Cardiac muscle cell (in vitro differentiated cells and primary cell): ENCODE data around the gene ZC3H8. TPM values are rescaled to one million over a fixed set of nuclear protein-coding genes. Genes with fewer than 3 reads are reported as not detected.

Source experiments
- DNase-seq, 2 donors: peaks; one replicate each; pipeline versions ENCODE4 v3.0.0 to v3.0.0-alpha.2; 2010 to 2017; ENCODE audit warnings: low read depth in 1 of 2, low spot score in 1 of 2
- H3K27ac ChIP-seq: fragments of 200-600 bp; sonication (generic); 2 replicates; pipeline ENCODE4 v1.5.1; 2016
- H3K27me3 ChIP-seq: fragments of 200-600 bp; sonication (generic); 2 replicates; pipeline ENCODE4 v1.6.0; 2016; ENCODE audit warnings: control low read depth
- H3K36me3 ChIP-seq: fragments of 200-600 bp; sonication (generic); 2 replicates; pipeline ENCODE4 v1.5.1; 2016; ENCODE audit warnings: control low read depth
- H3K4me1 ChIP-seq: fragments of 200-600 bp; sonication (generic); 2 replicates; pipeline ENCODE4 v1.8.1; 2017; ENCODE audit warnings: low read depth, mild to moderate bottlenecking, mixed run types
- H3K4me3 ChIP-seq: fragments of 200-600 bp; sonication (generic); 2 replicates; pipeline ENCODE4 v1.5.1; 2016; ENCODE audit warnings: mild to moderate bottlenecking
- H3K9me3 ChIP-seq: fragments of 200-600 bp; sonication (generic); 2 replicates; pipeline ENCODE4 v1.5.1; 2017; ENCODE audit warnings: low read depth, mild to moderate bottlenecking, control low read depth
- polyA plus RNA-seq: library from polyadenylated mRNA; unstranded; fragments of >200 nt; fragmentation: Nextera tagmentation; extraction: Ambion mirVana; gene quantifications from 2 replicates; pipeline ENCODE4 v1.2.1, GENCODE V29; 2016
- total RNA-seq: library from RNA; depleted of rRNA; stranded (reverse); fragments of >200 nt; gene quantifications from 2 replicates; pipeline ENCODE4 v1.2.3, GENCODE V29; 2016
- TF ChIP-seq, protein P1 (sequence below): IDR thresholded peaks from 2 replicates; pipeline ENCODE4 v1.5.1; 2012; ENCODE audit warnings: low read depth, mild to moderate bottlenecking, low read length

The ZC3H8 gene
- total and polyA plus RNA-seq, 2 experiments from 2014 or later, result 12.1 to 14.1 TPM

DNA sequence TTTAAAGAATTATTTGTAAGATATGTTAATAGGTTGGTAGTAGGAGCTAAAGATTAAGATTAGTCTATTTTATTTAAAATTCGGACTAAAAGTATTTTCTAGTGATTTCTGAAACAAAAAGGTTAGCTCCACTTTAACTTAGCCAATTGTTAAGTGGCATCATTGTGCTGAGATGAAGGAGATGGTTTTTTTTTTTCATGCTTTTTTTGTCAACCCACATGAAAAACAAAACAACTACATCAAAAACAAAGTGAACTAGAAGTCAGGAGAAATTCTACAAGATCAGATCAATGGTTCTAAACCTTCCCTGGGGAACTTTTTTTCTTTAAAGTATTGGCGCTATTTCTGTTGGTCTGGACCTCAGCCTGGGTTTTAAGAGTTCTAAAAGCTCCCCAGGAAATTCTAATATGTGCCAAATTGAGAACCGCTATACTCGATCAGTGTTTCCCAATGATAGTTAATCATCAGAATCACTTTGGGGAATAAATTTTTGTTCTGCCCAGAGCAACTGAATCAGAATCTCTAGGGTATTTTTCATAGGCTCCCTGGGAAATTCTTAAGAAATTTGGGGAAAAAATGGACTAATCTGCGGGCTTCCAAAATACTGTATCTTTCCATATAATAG, 22.9 kb upstream of the ZC3H8 start:
- Histone ChIP-seq H3K9me3 (no peaks in the 10 kb centered on the region), H3K27ac (no peak overlapping the region), H3K4me3 (no peak overlapping the region), H3K4me1 (peaks cover 5% of the 10 kb centered on the region), H3K27me3 (no peaks in the 10 kb centered on the region), H3K36me3 (no peaks in the 10 kb centered on the region)
- TF ChIP-seq, protein P1, sequence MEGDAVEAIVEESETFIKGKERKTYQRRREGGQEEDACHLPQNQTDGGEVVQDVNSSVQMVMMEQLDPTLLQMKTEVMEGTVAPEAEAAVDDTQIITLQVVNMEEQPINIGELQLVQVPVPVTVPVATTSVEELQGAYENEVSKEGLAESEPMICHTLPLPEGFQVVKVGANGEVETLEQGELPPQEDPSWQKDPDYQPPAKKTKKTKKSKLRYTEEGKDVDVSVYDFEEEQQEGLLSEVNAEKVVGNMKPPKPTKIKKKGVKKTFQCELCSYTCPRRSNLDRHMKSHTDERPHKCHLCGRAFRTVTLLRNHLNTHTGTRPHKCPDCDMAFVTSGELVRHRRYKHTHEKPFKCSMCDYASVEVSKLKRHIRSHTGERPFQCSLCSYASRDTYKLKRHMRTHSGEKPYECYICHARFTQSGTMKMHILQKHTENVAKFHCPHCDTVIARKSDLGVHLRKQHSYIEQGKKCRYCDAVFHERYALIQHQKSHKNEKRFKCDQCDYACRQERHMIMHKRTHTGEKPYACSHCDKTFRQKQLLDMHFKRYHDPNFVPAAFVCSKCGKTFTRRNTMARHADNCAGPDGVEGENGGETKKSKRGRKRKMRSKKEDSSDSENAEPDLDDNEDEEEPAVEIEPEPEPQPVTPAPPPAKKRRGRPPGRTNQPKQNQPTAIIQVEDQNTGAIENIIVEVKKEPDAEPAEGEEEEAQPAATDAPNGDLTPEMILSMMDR, result no peak
- no peak for DNase-seq

DNA sequence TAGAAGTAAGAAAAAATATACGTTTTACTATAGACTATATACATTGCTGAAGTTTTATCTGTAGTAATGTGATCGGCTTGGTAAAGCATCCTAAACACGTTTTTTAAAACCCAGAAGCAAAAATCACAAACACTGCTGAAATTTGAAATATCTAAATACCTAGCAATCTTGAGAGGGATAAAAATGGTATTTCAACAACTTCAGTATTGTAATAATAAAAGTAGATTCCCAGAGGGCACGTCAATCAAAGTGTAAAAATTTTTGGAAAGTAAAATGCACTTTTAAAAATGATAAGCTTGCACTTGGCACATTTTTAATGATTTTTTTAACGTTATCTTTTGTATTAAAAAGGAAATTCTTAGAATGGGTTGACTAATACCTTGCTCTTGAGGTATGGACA, 22.1 kb upstream of the ZC3H8 start:
- DNase-seq, result no peak
- H3K9me3 ChIP-seq, result no peaks in the 10 kb centered on the region
- no peaks in the 10 kb centered on the region for H3K4me1 ChIP-seq
- TF ChIP-seq, protein P1, result no peak
- no peaks in the 10 kb centered on the region for H3K36me3 ChIP-seq
- peak overlapping the region; percentile 52 for H3K4me3 ChIP-seq
- H3K27me3 ChIP-seq, result no peaks in the 10 kb centered on the region
- no peak overlapping the region for H3K27ac ChIP-seq

DNA sequence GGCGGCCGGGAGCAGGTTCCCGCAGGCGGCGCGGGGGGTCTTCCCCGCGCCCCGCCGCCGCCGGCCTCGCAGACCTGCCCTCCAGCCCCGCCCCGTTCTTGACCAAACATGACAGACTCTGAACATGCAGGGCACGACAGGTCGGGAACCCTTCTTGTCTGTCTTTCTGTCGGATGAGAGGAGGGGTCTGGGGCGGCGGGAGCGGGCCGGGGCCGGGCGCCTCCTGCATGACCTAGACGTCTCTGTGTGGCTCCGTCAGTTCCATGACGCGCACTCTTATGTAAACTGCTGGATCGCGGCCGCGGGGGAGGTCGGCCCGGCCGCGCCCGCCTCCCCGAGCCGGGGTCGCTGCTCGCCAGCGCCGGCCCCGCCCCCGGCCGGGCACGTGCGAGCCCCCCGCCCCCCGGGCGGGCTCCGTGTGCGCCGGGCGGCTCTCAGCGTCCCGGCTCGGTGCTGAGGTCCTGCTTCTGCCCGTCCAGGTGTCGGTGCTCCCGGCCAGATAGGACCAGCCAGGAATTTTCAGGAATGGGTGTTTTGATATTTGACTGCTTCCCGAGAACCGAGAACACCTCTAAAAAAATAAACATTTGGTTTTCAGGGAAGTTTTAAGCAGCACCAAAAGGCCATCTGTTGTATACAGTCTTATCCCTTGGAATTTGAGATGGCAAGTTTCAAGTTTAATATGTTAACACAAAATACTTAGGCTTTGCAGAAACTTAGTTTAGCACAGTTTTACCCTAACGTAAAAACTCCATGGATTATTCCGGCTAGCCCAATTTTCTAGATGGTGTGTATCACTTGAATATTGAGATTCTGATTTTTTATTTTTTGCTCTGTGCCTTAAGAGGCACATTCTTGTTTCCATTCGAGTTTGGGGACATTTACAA, 21.3 kb upstream of the ZC3H8 start:
- Histone ChIP-seq H3K36me3 (no peaks in the 10 kb centered on the region), H3K27ac (peak overlapping the region; percentile 99), H3K9me3 (no peaks in the 10 kb centered on the region), H3K4me1 (no peaks in the 10 kb centered on the region), H3K27me3 (no peaks in the 10 kb centered on the region), H3K4me3 (peak overlapping the region; percentile 52)
- peak; percentile 95 for DNase-seq
- TF ChIP-seq, protein P1, result no peak

DNA sequence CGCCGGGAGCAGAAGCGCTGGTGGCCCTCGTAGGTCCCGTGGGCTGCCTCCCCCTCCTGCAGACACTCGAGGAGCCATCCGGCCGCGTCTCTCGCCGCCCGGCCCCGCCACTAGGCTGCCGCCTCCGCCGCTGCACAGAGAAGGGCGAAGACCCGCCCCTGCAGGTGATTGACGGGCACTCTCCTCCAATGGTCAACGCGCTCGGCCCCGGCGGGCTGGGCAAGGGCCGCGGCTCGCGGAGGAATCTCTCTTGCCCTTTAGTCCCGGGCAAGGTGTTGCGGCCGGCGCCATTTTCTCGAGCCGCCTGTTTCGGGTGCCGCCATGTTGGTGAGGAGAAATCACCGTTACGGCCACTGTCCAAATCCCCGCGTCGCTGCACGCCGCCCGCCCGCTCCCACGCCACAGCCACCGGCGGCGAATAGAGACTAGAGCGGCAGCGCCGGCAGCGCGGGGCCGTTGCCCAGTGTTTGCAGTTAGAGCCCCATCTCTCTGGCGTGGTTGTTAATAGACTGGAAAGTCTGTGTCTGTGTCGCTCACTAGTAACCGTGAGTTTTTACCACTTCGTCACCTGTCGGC, 20.6 kb upstream of the ZC3H8 start, which contains the start of gene ZC3H6:
TSS of gene ZC3H6 (plus strand) at position 287 of the 576 bp plus-strand sequence. CDS start 398 bp downstream, outside the sequence.
- Histone ChIP-seq H3K36me3 (no peaks in the 10 kb centered on the region), H3K4me1 (no peaks in the 10 kb centered on the region), H3K9me3 (no peaks in the 10 kb centered on the region), H3K27me3 (no peaks in the 10 kb centered on the region), H3K4me3 (peak within 1 kb of the TSS; percentile 52), H3K27ac (peak within 1 kb of the TSS; percentile 99)
- peak; percentile 98 to 99 for DNase-seq
- TF ChIP-seq, protein P1, result no peak

DNA sequence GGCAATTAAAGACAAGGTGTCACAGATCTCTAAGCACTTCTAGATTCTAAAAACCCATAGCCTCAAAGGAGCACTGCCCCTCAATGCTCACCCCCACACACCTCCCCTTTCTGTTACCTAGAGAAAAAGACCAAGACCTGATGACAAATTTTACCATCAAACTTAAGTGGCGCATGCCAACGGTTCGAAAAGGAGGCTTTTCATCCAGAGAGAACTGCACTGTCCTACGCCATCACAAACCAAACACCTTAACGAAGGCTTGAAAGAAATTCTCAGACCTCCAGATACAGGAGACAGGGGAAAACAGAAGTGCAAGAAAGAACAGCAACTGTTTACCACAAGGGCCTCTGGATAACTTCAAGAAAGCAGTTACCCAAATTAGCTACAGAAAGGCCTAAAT, 18.5 kb upstream of the ZC3H8 start:
- TF ChIP-seq, protein P1, result no peak

More for the DNA sequence above, 18.5 kb upstream of the ZC3H8 start:
- H3K27me3 ChIP-seq, result no peaks in the 10 kb centered on the region
- H3K36me3 ChIP-seq, result no peaks in the 10 kb centered on the region
- H3K27ac ChIP-seq, result peak overlapping the region; percentile 73
- H3K9me3 ChIP-seq, result no peaks in the 10 kb centered on the region
- no peaks in the 10 kb centered on the region for H3K4me1 ChIP-seq
- no peak for DNase-seq
- H3K4me3 ChIP-seq, result no peak overlapping the region
